Activated CD8-positive, alpha-beta T cell treated with anti-CD3 and anti-CD28 coated beads for 36 hours (primary cell): ENCODE data around the gene SLAIN2. TPM values are rescaled to one million over a fixed set of nuclear protein-coding genes. Genes with fewer than 3 reads are reported as not detected.

Experiments used
- ATAC-seq: fragments of 200-7000 bp; cut with Tn5 transposase; one replicate; pipeline ENCODE4 v1.10.0; 2021; ENCODE audit warnings: mild to moderate bottlenecking, moderate library complexity
- CTCF ChIA-PET: fragments of 350-600 bp; sonication (Branson Sonifier 250); formaldehyde crosslinking; loops from one replicate; lab custom pipeline; 2021; ENCODE audit warnings: antibody characterized with exemption; lab: Charles Lee
- POLR2A ChIA-PET: fragments of 350-600 bp; sonication (Branson Sonifier 250); formaldehyde crosslinking; loops from one replicate; lab custom pipeline; 2021; ENCODE audit warnings: antibody characterized with exemption; lab: Charles Lee
- DNase-seq: peaks from one replicate; pipeline ENCODE4 v3.0.0-alpha.2; 2020
- H3K27ac Mint-ChIP-seq: one replicate; pipeline ENCODE4 v1.8.0; 2021; ENCODE audit warnings: mild to moderate bottlenecking, mixed read lengths
- H3K27me3 Mint-ChIP-seq: one replicate; pipeline ENCODE4 v1.8.0; 2021; ENCODE audit warnings: mixed read lengths
- H3K36me3 Mint-ChIP-seq: one replicate; pipeline ENCODE4 v1.8.0; 2021; ENCODE audit warnings: low read depth, mixed read lengths
- H3K4me1 Mint-ChIP-seq: one replicate; pipeline ENCODE4 v1.8.0; 2021; ENCODE audit warnings: low read depth, mixed read lengths
- H3K4me3 Mint-ChIP-seq: one replicate; pipeline ENCODE4 v1.8.0; 2021; ENCODE audit warnings: mild to moderate bottlenecking, moderate library complexity, mixed read lengths
- H3K9me3 Mint-ChIP-seq: one replicate; pipeline ENCODE4 v1.8.0; 2021; ENCODE audit warnings: mixed read lengths
- intact Hi-C: fragments of 100-400 bp; cut with micrococcal nuclease; formaldehyde crosslinking; loops from one replicate; pipeline ENCODE4 v1.10.0; 2022
- total RNA-seq, 2 experiments: library from RNA; stranded (reverse); gene quantifications; one replicate each; pipeline ENCODE4 v1.2.3, GENCODE V29; 2021
- TF ChIP-seq, protein P1 (sequence below): fragments of 200-600 bp; IDR thresholded peaks from one replicate; pipeline ENCODE4 v1.8.0; 2022; ENCODE audit warnings: antibody characterized with exemption, mild to moderate bottlenecking

SLAIN2 gene
- total RNA-seq, 2 experiments from 2014 or later, result 48.6 to 53.2 TPM

DNA sequence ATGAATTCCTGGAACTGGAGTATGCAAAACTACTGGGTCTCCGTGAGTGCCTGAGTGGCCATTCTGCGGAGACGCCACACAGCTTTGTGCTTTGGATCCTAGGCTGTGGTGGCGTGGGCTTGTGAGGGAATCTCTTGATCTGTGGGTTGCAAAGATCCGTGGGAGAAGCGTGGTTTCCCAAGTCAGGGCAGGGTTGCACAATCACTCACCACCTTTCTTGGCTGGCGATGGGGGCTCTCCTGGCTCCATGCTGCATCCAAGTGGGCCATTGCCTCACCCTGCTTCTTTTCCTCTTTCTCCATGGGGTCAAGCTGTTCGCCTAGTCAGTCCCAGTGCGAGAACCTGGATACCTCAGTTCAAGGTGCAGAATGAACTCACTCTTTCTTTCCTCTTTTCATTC is 62.5 kb downstream of the SLAIN2 start:
- TF ChIP-seq, protein P1, sequence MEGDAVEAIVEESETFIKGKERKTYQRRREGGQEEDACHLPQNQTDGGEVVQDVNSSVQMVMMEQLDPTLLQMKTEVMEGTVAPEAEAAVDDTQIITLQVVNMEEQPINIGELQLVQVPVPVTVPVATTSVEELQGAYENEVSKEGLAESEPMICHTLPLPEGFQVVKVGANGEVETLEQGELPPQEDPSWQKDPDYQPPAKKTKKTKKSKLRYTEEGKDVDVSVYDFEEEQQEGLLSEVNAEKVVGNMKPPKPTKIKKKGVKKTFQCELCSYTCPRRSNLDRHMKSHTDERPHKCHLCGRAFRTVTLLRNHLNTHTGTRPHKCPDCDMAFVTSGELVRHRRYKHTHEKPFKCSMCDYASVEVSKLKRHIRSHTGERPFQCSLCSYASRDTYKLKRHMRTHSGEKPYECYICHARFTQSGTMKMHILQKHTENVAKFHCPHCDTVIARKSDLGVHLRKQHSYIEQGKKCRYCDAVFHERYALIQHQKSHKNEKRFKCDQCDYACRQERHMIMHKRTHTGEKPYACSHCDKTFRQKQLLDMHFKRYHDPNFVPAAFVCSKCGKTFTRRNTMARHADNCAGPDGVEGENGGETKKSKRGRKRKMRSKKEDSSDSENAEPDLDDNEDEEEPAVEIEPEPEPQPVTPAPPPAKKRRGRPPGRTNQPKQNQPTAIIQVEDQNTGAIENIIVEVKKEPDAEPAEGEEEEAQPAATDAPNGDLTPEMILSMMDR, result no peak
- H3K9me3 Mint-ChIP-seq, result no peaks in the 10 kb centered on the region
- intact Hi-C loops, result no loop called here
- no peak overlapping the region for H3K27ac Mint-ChIP-seq
- DNase-seq (no peak), ATAC-seq (no peak)
- peaks cover 40% of the 10 kb centered on the region for H3K4me1 Mint-ChIP-seq
- ChIA-PET CTCF (no interaction called here), POLR2A (no interaction called here)
- no peak overlapping the region for H3K4me3 Mint-ChIP-seq
- no peaks in the 10 kb centered on the region for H3K27me3 Mint-ChIP-seq
- peaks cover 22% of the 10 kb centered on the region for H3K36me3 Mint-ChIP-seq

DNA sequence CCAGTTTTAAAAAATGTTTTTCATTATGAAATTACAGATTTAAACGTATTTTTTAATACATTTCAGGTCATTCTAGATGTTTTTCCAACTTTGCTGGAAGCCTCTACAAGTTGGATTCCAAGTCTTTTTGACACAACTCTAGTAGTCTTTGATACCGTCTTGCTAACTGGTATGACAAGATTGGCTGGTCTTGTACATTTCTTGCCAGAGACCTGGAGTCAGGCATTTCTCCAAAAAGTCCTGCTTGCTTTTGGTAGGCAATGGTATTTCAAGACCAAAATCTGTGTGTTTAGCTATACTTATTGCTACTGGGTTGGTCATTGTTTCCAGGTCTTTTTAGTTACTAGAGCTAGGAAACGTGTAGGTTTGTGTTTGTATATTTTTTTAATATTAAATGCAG is 64.6 kb downstream of the SLAIN2 start:
- Mint-ChIP-seq H3K9me3 (no peaks in the 10 kb centered on the region), H3K4me1 (peaks cover 28% of the 10 kb centered on the region), H3K27ac (no peak overlapping the region), H3K4me3 (no peak overlapping the region), H3K27me3 (no peaks in the 10 kb centered on the region), H3K36me3 (peaks cover 36% of the 10 kb centered on the region)
- CTCF ChIA-PET, result no interaction called here
- intact Hi-C loops, result no loop called here
- DNase-seq (no peak), ATAC-seq (no peak)
- TF ChIP-seq, protein P1, result no peak
- POLR2A ChIA-PET, result no interaction called here

DNA sequence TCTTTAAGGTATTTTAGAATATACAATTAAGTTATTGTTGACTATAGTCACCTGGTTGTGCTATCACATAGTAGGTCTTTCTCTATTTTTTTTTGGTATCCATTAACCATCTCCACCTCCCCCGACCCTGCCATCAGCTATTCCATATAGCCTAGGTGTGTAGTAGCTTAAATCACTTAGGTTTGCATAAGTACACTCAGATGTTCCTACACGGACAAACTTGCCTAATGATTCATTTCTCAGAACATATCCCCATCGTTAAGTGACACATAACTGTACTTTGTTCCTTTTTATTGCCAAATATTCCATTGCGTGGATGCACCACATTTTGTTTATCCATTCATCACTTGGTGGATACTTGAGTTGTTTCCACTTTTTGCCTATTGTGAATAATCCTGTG is 67.9 kb downstream of the SLAIN2 start:
- Mint-ChIP-seq H3K4me1 (peaks cover 12% of the 10 kb centered on the region), H3K36me3 (peaks cover 33% of the 10 kb centered on the region), H3K27me3 (no peaks in the 10 kb centered on the region), H3K4me3 (no peak overlapping the region), H3K9me3 (no peaks in the 10 kb centered on the region), H3K27ac (no peak overlapping the region)
- TF ChIP-seq, protein P1, result no peak
- POLR2A ChIA-PET, result no interaction called here
- intact Hi-C loops, result no loop called here
- no peak for DNase-seq
- CTCF ChIA-PET, result interaction anchor here (0.9 kb wide), 1 partner anchor 10 kb away, joined by 3 read pairs; no protein-coding TSS in a partner anchor
- ATAC-seq, result no peak

DNA sequence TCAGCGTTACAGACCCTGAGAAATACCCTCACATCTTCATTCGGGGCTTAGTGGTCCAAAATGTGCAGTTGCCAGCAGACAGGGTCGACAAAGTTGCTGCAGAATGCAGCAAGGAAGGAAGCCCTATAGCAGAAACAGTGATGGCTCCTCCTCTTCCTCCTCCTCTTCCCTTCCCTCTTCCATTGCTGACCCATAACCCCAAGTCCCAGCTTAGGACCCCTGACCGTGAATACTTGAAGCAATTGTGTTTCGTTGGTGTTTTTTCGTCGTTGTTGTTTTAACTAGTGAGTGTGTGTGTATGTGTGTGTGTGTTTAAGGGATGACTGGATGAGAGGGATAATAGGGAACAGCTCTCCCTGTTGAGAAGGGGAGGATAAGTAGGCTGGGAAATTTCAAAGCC is 69.5 kb downstream of the SLAIN2 start:
- DNase-seq (no peak), ATAC-seq (no peak)
- intact Hi-C loops, result no loop called here
- Mint-ChIP-seq H3K36me3 (peaks cover 29% of the 10 kb centered on the region), H3K4me3 (no peak overlapping the region), H3K4me1 (peaks cover 3% of the 10 kb centered on the region), H3K27ac (no peak overlapping the region), H3K9me3 (no peaks in the 10 kb centered on the region), H3K27me3 (no peaks in the 10 kb centered on the region)
- ChIA-PET POLR2A (no interaction called here), CTCF (no interaction called here)
- TF ChIP-seq, protein P1, result no peak

DNA sequence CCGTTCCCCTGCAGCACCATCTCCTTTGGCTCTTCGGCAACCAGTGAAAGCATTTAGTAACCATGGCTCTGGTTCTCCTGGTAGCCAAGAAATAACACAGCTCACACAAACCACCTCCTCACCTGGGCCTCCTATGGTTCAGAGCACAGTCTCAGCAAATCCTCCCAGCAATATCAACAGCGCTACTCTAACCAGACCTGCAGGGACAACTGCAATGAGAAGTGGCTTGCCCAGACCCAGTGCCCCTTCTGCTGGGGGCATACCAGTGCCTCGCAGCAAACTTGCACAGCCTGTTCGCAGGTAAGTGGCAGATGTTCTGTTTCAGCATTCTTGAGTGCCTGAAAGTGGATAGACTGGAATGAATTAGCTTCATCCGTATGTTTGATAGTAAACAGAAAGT is 78.8 kb downstream of the SLAIN2 start:
- no peak overlapping the region for H3K27ac Mint-ChIP-seq
- CTCF ChIA-PET, result no interaction called here
- no peak overlapping the region for H3K4me3 Mint-ChIP-seq
- POLR2A ChIA-PET, result no interaction called here
- peaks cover 14% of the 10 kb centered on the region for H3K36me3 Mint-ChIP-seq
- H3K27me3 Mint-ChIP-seq, result no peaks in the 10 kb centered on the region
- TF ChIP-seq, protein P1, result no peak
- no peak for DNase-seq
- H3K9me3 Mint-ChIP-seq, result no peaks in the 10 kb centered on the region
- no peak for ATAC-seq
- intact Hi-C loops, result no loop called here
- no peaks in the 10 kb centered on the region for H3K4me1 Mint-ChIP-seq
